C4-2B (cell line): ENCODE data around the gene KIAA0825.

Source experiments
- CTCF ChIP-seq: fragments of 450-650 bp; conservative IDR thresholded peaks from 2 replicates; pipeline ENCODE4 v1.5.1; 2017; ENCODE audit warnings: mild to moderate bottlenecking
- ZFX ChIP-seq: fragments of 450-650 bp; IDR thresholded peaks from 2 replicates; pipeline ENCODE4 v1.6.1; 2017

GRCh38 chr5:94442076-94442475, 176.3 kb downstream of the KIAA0825 start:
- no peak for TF ChIP-seq CTCF
- TF ChIP-seq ZFX, result no peak
